GM18511 (cell line): Measurements from ENCODE around the gene CDKN2A.
A peak's percentile ranks its signal among the peaks of the same experiment; 100 is the strongest.
"Not testable (repeated sequence)": the region's sequence is repeated elsewhere in the genome, so short reads cannot be mapped to it uniquely, and the experiment has no call there.

Experiments
- ATAC-seq: cut with Tn5 transposase; IDR thresholded peaks from one replicate; pipeline ENCODE4 v1.9.1; 2021; ENCODE audit warnings: mild to moderate bottlenecking, moderate library complexity; ENCODE audit not compliant: unreplicated experiment

The CDKN2A gene

GRCh38 chr9:21982861-21983560 is 11.2 kb downstream of the CDKN2A start:
- no peak for ATAC-seq

DNA sequence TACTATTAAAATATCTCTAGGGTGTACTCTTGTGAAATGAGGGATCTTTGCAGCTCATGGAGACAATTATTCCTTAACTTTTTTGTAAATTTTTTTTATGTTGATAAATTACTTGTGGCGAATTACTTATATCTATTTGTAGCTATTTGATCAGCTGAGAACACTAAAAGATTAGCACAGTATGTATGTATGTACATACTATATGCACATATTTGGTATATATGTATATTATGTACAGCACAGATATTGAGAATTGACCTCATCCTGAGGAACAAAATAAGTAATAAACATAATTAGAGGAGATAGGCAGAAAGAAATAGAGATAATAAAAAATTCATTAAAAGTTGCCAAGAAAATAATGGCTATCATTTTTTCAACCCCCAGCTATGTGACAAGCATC is 11.8 kb downstream of the CDKN2A start:
- ATAC-seq = no peak

- ATAC-seq = no peak
These were observed 17.8 kb downstream of the CDKN2A start for GRCh38 chr9:21976334-21976875.

DNA sequence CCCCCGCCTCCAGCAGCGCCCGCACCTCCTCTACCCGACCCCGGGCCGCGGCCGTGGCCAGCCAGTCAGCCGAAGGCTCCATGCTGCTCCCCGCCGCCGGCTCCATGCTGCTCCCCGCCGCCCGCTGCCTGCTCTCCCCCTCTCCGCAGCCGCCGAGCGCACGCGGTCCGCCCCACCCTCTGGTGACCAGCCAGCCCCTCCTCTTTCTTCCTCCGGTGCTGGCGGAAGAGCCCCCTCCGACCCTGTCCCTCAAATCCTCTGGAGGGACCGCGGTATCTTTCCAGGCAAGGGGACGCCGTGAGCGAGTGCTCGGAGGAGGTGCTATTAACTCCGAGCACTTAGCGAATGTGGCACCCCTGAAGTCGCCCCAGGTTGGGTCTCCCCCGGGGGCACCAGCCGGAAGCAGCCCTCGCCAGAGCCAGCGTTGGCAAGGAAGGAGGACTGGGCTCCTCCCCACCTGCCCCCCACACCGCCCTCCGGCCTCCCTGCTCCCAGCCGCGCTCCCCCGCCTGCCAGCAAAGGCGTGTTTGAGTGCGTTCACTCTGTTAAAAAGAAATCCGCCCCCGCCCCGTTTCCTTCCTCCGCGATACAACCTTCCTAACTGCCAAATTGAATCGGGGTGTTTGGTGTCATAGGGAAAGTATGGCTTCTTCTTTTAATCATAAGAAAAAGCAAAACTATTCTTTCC is 19.3 kb downstream of the CDKN2A start:
- peak; percentile 73 for ATAC-seq

- ATAC-seq = no peak
These were observed 19.9 kb downstream of the CDKN2A start for GRCh38 chr9:21974343-21974721.

DNA sequence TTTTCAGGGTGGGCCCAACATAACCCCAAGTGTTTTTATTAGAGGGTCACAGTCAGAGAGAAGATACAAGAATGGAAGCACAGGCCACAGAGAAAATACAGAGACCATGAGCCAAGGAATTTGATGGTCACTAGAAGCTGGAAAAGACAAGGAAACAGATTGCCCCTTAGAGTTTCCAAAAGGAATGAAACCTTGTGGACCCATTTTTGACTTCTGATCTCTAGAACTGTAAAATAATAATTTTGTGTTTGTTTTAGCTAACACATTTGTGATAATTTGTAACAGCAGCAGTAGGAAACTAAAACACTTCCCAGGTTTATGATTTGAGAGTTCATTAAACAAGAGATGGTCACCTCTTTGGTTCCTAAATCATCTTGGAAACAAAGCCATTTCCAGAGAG is 21.8 kb downstream of the CDKN2A start:
- no peak for ATAC-seq

DNA sequence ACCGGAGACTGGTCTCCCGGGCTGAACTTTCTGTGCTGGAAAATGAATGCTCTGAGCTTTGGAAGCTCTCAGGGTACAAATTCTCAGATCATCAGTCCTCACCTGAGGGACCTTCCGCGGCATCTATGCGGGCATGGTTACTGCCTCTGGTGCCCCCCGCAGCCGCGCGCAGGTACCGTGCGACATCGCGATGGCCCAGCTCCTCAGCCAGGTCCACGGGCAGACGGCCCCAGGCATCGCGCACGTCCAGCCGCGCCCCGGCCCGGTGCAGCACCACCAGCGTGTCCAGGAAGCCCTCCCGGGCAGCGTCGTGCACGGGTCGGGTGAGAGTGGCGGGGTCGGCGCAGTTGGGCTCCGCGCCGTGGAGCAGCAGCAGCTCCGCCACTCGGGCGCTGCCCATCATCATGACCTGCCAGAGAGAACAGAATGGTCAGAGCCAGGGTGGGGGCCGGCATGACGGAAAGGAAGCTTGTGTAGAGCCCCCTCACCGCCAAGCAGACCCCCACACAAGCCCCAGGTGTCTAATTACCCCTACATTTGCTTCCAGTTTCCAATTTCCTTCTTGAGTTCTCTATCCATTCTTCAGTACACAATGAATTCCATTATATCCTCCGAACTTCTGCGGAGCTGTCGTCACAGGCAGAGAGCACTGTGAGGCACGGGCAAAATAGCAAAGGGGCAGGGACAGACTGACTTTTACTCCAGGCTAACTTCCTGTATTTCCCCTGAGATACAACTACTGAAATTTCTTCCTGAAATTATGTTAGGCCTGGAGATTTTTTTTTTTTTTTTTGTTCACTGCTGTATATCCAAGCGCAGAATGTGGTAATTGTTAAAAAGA is 23.2 kb downstream of the CDKN2A start:
- no peak for ATAC-seq

GRCh38 chr9:21969951-21970799 is 24.0 kb downstream of the CDKN2A start:
- no peak for ATAC-seq

- no peak for ATAC-seq
These were observed 24.9 kb downstream of the CDKN2A start for GRCh38 chr9:21969011-21969940.

DNA sequence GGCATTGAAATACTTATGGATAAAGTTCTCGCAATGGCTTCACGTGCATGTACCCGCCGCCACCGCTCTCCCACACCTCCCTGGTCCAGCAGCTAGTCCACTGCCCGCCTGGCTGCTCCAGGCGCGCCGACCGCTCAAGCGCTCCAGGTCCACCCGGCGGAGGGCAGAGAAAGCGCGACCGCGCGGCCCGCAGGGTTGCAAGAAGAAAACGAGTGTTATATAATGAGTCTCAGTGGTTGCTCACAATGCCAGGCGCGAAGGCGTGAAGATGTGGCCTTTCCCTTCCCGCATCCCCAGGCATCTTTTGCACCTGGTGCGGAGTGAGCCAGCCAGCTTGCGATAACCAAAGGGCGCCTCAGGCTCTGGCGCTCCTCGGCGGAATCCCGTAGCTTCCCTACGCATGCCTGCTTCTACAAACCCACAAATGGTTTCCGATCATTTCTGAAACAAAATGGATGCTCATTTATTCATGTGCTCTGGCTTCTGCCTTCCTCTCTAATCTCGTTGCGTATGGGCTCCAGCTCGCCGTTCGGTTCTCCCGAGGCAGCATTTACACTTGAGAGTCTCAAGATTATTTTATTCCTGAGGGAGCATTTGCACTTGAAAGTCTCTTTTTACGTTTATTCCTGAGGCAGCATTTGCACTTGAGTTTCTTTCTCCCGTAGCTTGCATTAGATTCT is 25.7 kb downstream of the CDKN2A start:
- no peak for ATAC-seq

- ATAC-seq = no peak
These were observed 26.5 kb downstream of the CDKN2A start for GRCh38 chr9:21967702-21968101.

DNA sequence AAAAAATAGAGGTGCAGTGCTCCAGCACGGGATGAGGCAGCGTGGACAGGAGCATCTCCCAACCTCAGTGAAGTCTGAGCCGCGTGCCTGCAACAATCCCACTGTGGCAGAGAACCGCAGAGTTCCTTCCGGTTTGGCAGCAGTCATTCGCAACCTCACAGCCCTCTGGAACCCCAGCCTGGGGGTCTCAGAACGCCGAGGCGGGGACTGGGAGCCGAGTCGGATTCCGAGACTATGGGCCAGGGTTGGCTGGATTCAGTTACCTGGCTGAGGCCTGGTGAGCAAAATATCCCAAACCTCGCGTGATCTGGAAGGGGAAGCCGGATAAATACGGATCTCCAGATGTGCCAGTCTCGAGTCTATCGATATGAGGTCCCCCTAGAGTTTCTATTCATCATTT is 27.0 kb downstream of the CDKN2A start:
- no peak for ATAC-seq

GRCh38 chr9:21966140-21966851 is 27.9 kb downstream of the CDKN2A start:
- ATAC-seq = no peak

GRCh38 chr9:21965401-21965951 is 28.7 kb downstream of the CDKN2A start:
- ATAC-seq = peak; percentile 89

DNA sequence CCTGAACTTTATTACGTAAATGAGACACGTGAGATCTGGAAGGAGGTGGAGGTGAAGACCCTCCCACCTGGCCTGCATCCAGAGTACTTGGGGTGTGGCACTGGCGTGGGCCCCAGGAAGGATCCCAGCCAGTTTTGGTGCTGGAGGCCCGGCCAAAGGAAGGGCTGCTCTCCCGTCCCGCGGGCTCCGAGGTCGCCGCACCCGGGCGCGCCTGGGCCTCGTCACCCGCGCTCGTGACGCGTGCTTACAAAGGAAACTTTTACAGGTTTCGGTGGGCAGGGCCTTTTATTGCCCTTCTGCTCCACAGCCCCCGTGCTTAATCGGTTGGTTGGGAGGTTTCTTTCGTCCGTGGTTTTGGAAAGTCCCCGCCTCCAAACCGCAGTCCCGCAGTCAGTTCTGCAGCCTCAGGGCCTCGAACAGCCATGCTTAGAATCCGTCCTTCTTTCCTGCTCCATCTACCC is 29.2 kb downstream of the CDKN2A start:
- ATAC-seq = peak; percentile 61

- ATAC-seq = no peak
These were observed 32.6 kb downstream of the CDKN2A start for GRCh38 chr9:21961569-21961968.

- ATAC-seq = not testable (repeated sequence)
These were observed 34.9 kb downstream of the CDKN2A start for GRCh38 chr9:21959268-21959667.

- ATAC-seq = no peak
These were observed 35.4 kb downstream of the CDKN2A start for GRCh38 chr9:21958833-21959232.
